Measurements from ENCODE around the gene MRPL14. TPM values are rescaled to one million over a fixed set of nuclear protein-coding genes. Genes with fewer than 3 reads are reported as not detected.

Gene MRPL14
- total and polyA plus RNA-seq, 10 of the 15 experiments (the other 5 are each of a cell fraction or from before 2014, with no cell fraction given), result 80.5 to 294 (median 122) TPM

DNA sequence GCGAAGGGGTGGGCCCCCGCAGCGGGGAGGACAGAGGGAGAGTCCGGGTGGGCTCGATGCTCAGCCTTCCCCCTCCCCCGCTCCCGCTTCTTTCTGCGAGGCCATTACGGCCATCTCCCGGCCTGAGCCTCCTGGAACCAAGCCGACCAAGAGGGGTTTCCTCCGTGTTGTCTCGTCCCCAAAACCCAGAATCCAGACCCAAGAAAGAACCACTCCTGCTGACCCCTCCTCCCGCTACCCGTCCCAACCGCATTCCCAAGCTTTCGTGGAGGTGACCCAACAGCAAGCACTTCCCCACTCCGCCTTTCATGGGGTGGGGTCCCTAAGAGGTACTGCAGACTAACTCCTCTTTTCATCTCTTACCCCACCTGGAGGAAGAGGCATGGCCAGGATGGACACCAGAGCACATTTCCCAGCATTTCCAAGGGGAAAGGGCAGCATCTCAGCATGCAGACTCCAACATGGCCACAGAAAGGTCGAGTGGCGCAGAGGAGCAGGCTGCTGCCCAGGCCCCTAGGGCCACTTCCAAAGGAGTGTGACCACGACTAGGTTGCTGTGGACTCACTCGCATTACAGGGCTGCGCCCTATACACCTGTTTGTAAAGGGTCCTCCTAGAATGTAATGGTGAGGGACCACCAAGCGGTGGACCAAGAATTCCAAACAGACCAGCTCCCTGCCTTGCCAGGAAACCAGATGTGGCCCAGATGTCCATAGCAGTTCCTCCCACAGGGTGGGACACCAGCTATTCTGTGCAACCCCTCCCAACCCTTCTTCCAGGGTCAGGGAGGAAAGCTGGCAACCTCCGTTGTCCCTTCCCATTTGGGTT is 53.4 kb downstream of the MRPL14 start:
- POLR2A ChIA-PET, result interaction anchor here (0.7 to 11.0 kb wide), 12 partner anchors 9 to 349 kb away, joined by 3 to 97 read pairs (median 9); partner anchors contain the start of gene VEGFA
- peak overlapping the region; percentile 92 for H3K4me3 ChIP-seq
- WGBS (ENCODE audit: insufficient coverage, insufficient replicate concordance, low lambda C conversion rate, missing lambda C conversion rate), result 9% methylated on average over 18 of the region's 25 CpGs
- FAIRE-seq (peak; percentile 69), DNase-seq (ENCODE audit: low read depth, low spot score) (no peak), ATAC-seq (peak; percentile 51)
- H3K27me3 ChIP-seq (replicated peaks in 1 of 2; ENCODE audit: control insufficient read depth in 2 of 2, insufficient read depth in 2 of 2, low read length in 1 of 2), result no peaks in the 10 kb centered on the region
- H3K4me1 ChIP-seq (ENCODE audit: control insufficient read depth, insufficient read depth, low read length), result peaks cover 46% of the 10 kb centered on the region
- RAD21 ChIA-PET (ENCODE audit: unreplicated experiment), result interaction anchor here (0.7 to 11.0 kb wide), 19 partner anchors 9 to 444 kb away, joined by 3 to 179 read pairs (median 6); partner anchors contain the start of genes GTPBP2 and VEGFA
- H3K79me2 ChIP-seq (ENCODE audit: control insufficient read depth, insufficient read depth, low read length), result peaks cover 13% of the 10 kb centered on the region
- H3K4me2 ChIP-seq (ENCODE audit: control insufficient read depth, insufficient read depth), result peak overlapping the region; percentile 94
- H3K9me3 ChIP-seq (replicated peaks; ENCODE audit: control insufficient read depth, insufficient read depth, low read length), result no peaks in the 10 kb centered on the region
- peak overlapping the region; percentile 34 for H2AFZ ChIP-seq (ENCODE audit: control insufficient read depth, low read depth, low read length)
- peak overlapping the region; percentile 86 for H3K9ac ChIP-seq (ENCODE audit: control insufficient read depth, insufficient read depth, low read length)
- no peaks in the 10 kb centered on the region for H4K20me1 ChIP-seq (ENCODE audit: control insufficient read depth, insufficient read depth)
- SMC1A ChIA-PET (ENCODE audit: uncharacterized antibody, unreplicated experiment), result interaction anchor here (0.6 to 5.5 kb wide), 18 partner anchors 9 to 444 kb away, joined by 3 to 50 read pairs (median 4); partner anchors contain the start of genes GTPBP2 and VEGFA
- intact Hi-C loops (cut with micrococcal nuclease; ENCODE audit: unreplicated experiment) (loop anchor here (1.0 to 10.0 kb wide), 5 partner anchors 73 to 619 kb away; partner anchors contain the start of gene DLK2), in situ Hi-C loops (cut with MboI) (loop anchor here (5.0 kb wide), 1 partner anchor 302 kb away; the partner anchor contains the start of gene VEGFA)
- no TSS peak for BruUV-seq (replicated peaks)
- no peaks in the 10 kb centered on the region for H3K36me3 ChIP-seq (ENCODE audit: control insufficient read depth in 2 of 2, insufficient read depth in 2 of 2, low read length in 1 of 2)
- CTCF ChIA-PET, result interaction anchor here (0.7 to 12.9 kb wide), 39 partner anchors 10 to 555 kb away, joined by 3 to 264 read pairs (median 4); partner anchors contain the start of genes GTPBP2 and VEGFA
- H3K27ac ChIP-seq (ENCODE audit: control insufficient read depth, insufficient read depth), result peak overlapping the region; percentile 85
- no peak for TF ChIP-seq SREBF2 (IDR thresholded peaks at IDR 0.05; ENCODE audit: low read length)
- TF ChIP-seq YY1 (IDR thresholded peaks at IDR 0.05; ENCODE audit: low read depth, low read length), result peak; percentile 55; the same call in 1 of the 2 replicates
- no peak for TF ChIP-seq RELB (IDR thresholded peaks at IDR 0.05; ENCODE audit: low read depth)
- no peak for TF ChIP-seq NBN (IDR thresholded peaks at IDR 0.05)
- TF ChIP-seq, protein P1, sequence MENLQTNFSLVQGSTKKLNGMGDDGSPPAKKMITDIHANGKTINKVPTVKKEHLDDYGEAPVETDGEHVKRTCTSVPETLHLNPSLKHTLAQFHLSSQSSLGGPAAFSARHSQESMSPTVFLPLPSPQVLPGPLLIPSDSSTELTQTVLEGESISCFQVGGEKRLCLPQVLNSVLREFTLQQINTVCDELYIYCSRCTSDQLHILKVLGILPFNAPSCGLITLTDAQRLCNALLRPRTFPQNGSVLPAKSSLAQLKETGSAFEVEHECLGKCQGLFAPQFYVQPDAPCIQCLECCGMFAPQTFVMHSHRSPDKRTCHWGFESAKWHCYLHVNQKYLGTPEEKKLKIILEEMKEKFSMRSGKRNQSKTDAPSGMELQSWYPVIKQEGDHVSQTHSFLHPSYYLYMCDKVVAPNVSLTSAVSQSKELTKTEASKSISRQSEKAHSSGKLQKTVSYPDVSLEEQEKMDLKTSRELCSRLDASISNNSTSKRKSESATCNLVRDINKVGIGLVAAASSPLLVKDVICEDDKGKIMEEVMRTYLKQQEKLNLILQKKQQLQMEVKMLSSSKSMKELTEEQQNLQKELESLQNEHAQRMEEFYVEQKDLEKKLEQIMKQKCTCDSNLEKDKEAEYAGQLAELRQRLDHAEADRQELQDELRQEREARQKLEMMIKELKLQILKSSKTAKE (IDR thresholded peaks at IDR 0.05; ENCODE audit: low read depth, poor library complexity, severe bottlenecking), result no peak
- TF ChIP-seq MYC (IDR thresholded peaks at IDR 0.05; ENCODE audit: insufficient read depth, insufficient read length, insufficient replicate concordance, low read length, severe bottlenecking), result no peak
- TF ChIP-seq CHD2 (IDR thresholded peaks at IDR 0.05; ENCODE audit: borderline replicate concordance, low read depth, low read length), result peak; percentile 16; the same call in 1 of the 2 replicates
- TF ChIP-seq PAX8 (IDR thresholded peaks at IDR 0.05), result no peak
- no peak for TF ChIP-seq SUZ12 (IDR thresholded peaks at IDR 0.05; ENCODE audit: unreplicated experiment)
- TF ChIP-seq E4F1 (IDR thresholded peaks at IDR 0.05; ENCODE audit: borderline replicate concordance, partially characterized antibody), result no peak
- TF ChIP-seq RBBP5 (conservative IDR thresholded peaks at IDR 0.05), result no peak
- TF ChIP-seq NFXL1 (IDR thresholded peaks at IDR 0.05; ENCODE audit: borderline replicate concordance), result no peak
- TF ChIP-seq BCL3 (IDR thresholded peaks at IDR 0.05; ENCODE audit: borderline replicate concordance, insufficient read depth, low read depth, low read length, poor library complexity, severe bottlenecking), result no peak

All from GM12878 (cell line).